GM23338 (cell line): ENCODE data around the gene TBL1XR1. TPM values are rescaled to one million over a fixed set of nuclear protein-coding genes. Genes with fewer than 3 reads are reported as not detected.

ENCODE experiments used
- ATAC-seq: fragments of 200-7000 bp; cut with Tn5 transposase; 3 replicates; pipeline ENCODE4 v1.9.1; 2020
- DNase-seq: peaks from one replicate; pipeline ENCODE4 v3.0.0-alpha.2; 2015; ENCODE audit warnings: low spot score
- H2AFZ ChIP-seq: fragments of 200-600 bp; sonication (generic); 2 replicates; pipeline ENCODE4 v1.8.0; 2016; ENCODE audit warnings: antibody characterized with exemption, mild to moderate bottlenecking, moderate library complexity
- H3F3A ChIP-seq: fragments of 200-600 bp; sonication (generic); replicated peaks from 2 replicates; pipeline ENCODE4 v1.8.0; 2017; ENCODE audit warnings: antibody characterized with exemption, mixed run types, low read depth
- H3K27ac ChIP-seq: fragments of 200-600 bp; sonication (generic); 2 replicates; pipeline ENCODE4 v1.6.1; 2016; ENCODE audit warnings: low read depth
- H3K27me3 ChIP-seq: fragments of 200-600 bp; sonication (generic); 2 replicates; pipeline ENCODE4 v1.8.0; 2016; ENCODE audit warnings: mild to moderate bottlenecking, mixed run types, moderate library complexity; ENCODE audit not compliant: insufficient read depth
- H3K36me3 ChIP-seq: fragments of 200-600 bp; sonication (generic); 2 replicates; pipeline ENCODE4 v1.8.0; 2016; ENCODE audit warnings: mild to moderate bottlenecking; ENCODE audit not compliant: insufficient read depth
- H3K4me1 ChIP-seq: fragments of 200-600 bp; sonication (generic); 2 replicates; pipeline ENCODE4 v1.8.0; 2016; ENCODE audit warnings: mild to moderate bottlenecking, moderate library complexity; ENCODE audit not compliant: insufficient read depth
- H3K4me2 ChIP-seq: fragments of 200-600 bp; sonication (generic); 2 replicates; pipeline ENCODE4 v1.7.1; 2017; ENCODE audit warnings: mixed run types
- H3K4me3 ChIP-seq: fragments of 200-600 bp; sonication (generic); 2 replicates; pipeline ENCODE4 v1.6.1; 2016; ENCODE audit warnings: mixed run types
- H3K79me2 ChIP-seq: fragments of 200-600 bp; sonication (generic); replicated peaks from 2 replicates; pipeline ENCODE4 v1.8.0; 2017; ENCODE audit warnings: mild to moderate bottlenecking; ENCODE audit not compliant: insufficient read depth
- H3K9me2 ChIP-seq: fragments of 200-600 bp; sonication (generic); 2 replicates; pipeline ENCODE4 v1.8.0; 2017; ENCODE audit not compliant: insufficient read depth
- H4K20me1 ChIP-seq: fragments of 200-600 bp; sonication (generic); replicated peaks from 2 replicates; pipeline ENCODE4 v1.8.0; 2017; ENCODE audit warnings: mild to moderate bottlenecking; ENCODE audit not compliant: insufficient read depth
- H3K27ac Mint-ChIP-seq: 2 replicates; pipeline ENCODE4 v1.8.0; 2020; ENCODE audit warnings: inconsistent platforms, mild to moderate bottlenecking, moderate library complexity, mixed read lengths
- H3K27me3 Mint-ChIP-seq: 3 replicates; pipeline ENCODE4 v1.8.0; 2022; ENCODE audit warnings: low read depth, mild to moderate bottlenecking, moderate library complexity, mixed read lengths, inconsistent platforms; ENCODE audit not compliant: insufficient read depth, poor library complexity
- H3K36me3 Mint-ChIP-seq: 3 replicates; pipeline ENCODE4 v1.8.0; 2021; ENCODE audit warnings: low read depth, mild to moderate bottlenecking, inconsistent platforms, moderate library complexity, mixed read lengths
- H3K4me1 Mint-ChIP-seq: 3 replicates; pipeline ENCODE4 v1.8.0; 2020; ENCODE audit warnings: mild to moderate bottlenecking, inconsistent platforms, mixed read lengths
- H3K4me3 Mint-ChIP-seq: 3 replicates; pipeline ENCODE4 v1.8.0; 2021; ENCODE audit warnings: moderate library complexity, mild to moderate bottlenecking, inconsistent platforms, mixed read lengths
- H3K9me3 Mint-ChIP-seq: 3 replicates; pipeline ENCODE4 v1.8.0; 2020; ENCODE audit warnings: moderate library complexity, mild to moderate bottlenecking, inconsistent platforms, mixed read lengths
- CTCF ChIP-seq, 2 experiments: fragments of 200-600 bp in 1 of 2; sonication (generic) in 1 of 2; conservative IDR thresholded peaks; 2 replicates each; pipeline versions ENCODE4 v1.5.1 to v1.6.1; 2016 to 2017; ENCODE audit warnings: antibody characterized with exemption in 2 of 2, low read depth in 2 of 2, mild to moderate bottlenecking in 2 of 2, moderate library complexity in 1 of 2
- ETS1 ChIP-seq: IDR thresholded peaks from 2 replicates; pipeline ENCODE4 v1.6.1; 2016; ENCODE audit warnings: antibody characterized with exemption
- EZH2 ChIP-seq: fragments of 200-600 bp; sonication (generic); IDR thresholded peaks from one replicate; pipeline ENCODE4 v1.8.0; 2017; ENCODE audit warnings: antibody characterized with exemption, mild to moderate bottlenecking, low read depth; ENCODE audit not compliant: unreplicated experiment
- EZH2phosphoT487 ChIP-seq: fragments of 200-600 bp; sonication (generic); IDR thresholded peaks from one replicate; pipeline ENCODE4 v1.8.1; 2018; ENCODE audit warnings: antibody characterized with exemption; ENCODE audit not compliant: unreplicated experiment
- POLR2AphosphoS5 ChIP-seq: IDR thresholded peaks from 2 replicates; pipeline ENCODE4 v1.6.1; 2016; ENCODE audit warnings: antibody characterized with exemption, low read depth
- REST ChIP-seq: IDR thresholded peaks from one replicate; pipeline ENCODE4 v1.6.1; 2018; ENCODE audit warnings: antibody characterized with exemption; ENCODE audit not compliant: unreplicated experiment
- ZNF114 ChIP-seq: fragments of 250-450 bp; sonication (Bioruptor Pico); IDR thresholded peaks from 2 replicates; pipeline ENCODE4 v1.5.0; 2020; ENCODE audit warnings: mild to moderate bottlenecking, moderate library complexity
- ZNF331 ChIP-seq: fragments of 250-450 bp; sonication (Bioruptor Pico); IDR thresholded peaks from 2 replicates; pipeline ENCODE4 v1.5.0; 2020; ENCODE audit warnings: low read depth, mild to moderate bottlenecking, moderate library complexity
- polyA plus RNA-seq: library from polyadenylated mRNA; unstranded; fragments of >200 nt; fragmentation: Nextera tagmentation; extraction: Ambion mirVana; gene quantifications from 2 replicates; pipeline ENCODE4 v1.2.1, GENCODE V29; 2016
- total RNA-seq: library from RNA; depleted of rRNA; stranded (reverse); fragments of >200 nt; shearing (Covaris generic); gene quantifications from 2 replicates; pipeline ENCODE4 v1.2.3, GENCODE V29; 2014

The TBL1XR1 gene
- total and polyA plus RNA-seq, 2 experiments from 2014 or later: 49.6 to 122 TPM

DNA sequence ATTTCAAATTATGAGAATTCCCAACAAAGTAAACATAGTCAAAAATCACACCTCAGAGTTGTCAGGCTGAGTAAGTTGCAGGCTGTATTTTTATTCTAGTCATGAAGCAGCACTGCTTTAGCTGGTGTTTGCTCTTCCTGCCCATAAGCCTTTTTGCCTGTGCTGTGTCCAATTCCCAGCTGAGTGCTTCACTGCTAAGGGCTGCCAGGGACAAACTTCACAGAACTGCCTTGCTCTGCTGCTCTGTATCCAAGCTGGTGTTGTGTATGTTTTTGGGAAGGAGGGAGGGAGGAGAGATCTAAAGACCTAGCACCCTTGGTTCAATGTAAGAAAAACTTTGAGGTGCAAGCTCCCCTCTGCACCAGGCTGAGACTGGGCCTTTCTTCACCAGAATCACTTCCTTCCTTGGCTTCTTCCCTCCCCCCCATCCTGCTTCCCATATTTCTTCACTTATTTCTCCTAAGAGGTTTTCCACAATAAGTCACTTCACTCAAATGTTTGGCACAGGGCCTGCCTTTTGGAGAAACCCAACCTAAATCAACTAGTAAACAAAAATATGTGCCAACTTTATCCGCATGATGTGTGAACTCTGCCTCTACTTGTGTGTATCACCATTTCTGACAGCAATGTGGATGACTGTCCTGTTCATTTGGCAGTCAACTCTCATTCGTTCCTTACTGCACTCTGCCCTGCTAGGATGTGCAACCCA, 156.1 kb downstream of the TBL1XR1 start:
- Mint-ChIP-seq H3K36me3 (peaks cover 62% of the 10 kb centered on the region), H3K9me3 (no peaks in the 10 kb centered on the region; the same call in 2 of the 3 replicates), H3K27ac (peak overlapping the region; percentile 85), H3K27me3 (peaks cover 3% of the 10 kb centered on the region), H3K4me1 (peaks cover 28% of the 10 kb centered on the region), H3K4me3 (no peak overlapping the region)
- peaks cover 14% of the 10 kb centered on the region for H3K36me3 ChIP-seq
- DNase-seq: no peak
- H3K4me1 ChIP-seq: peaks cover 18% of the 10 kb centered on the region
- H3F3A ChIP-seq: no peaks in the 10 kb centered on the region
- H3K27ac ChIP-seq: no peak overlapping the region
- H4K20me1 ChIP-seq: peaks cover 5% of the 10 kb centered on the region; the same call in 1 of the 2 replicates
- H3K9me2 ChIP-seq: no peaks in the 10 kb centered on the region
- no peaks in the 10 kb centered on the region for H3K27me3 ChIP-seq
- peaks cover 21% of the 10 kb centered on the region for H3K79me2 ChIP-seq
- H2AFZ ChIP-seq: no peak overlapping the region
- H3K4me2 ChIP-seq: no peak overlapping the region
- H3K4me3 ChIP-seq: no peak overlapping the region
- peak; percentile 52 for ATAC-seq
- TF ChIP-seq POLR2AphosphoS5 (no peak), ZNF114 (CRISPR knock-in tag) (no peak), EZH2phosphoT487 (no peak), REST (no peak), EZH2 (no peak), ETS1 (no peak), ZNF331 (CRISPR knock-in tag) (no peak), CTCF (conservative IDR thresholded peaks at IDR 0.05; ENCODE audit: low read depth in 2 of 2) (no peak)
